GM21717 (cell line): ENCODE measurements around the gene FAM83E.
"Not testable (repeated sequence)": the region's sequence is repeated elsewhere in the genome, so short reads cannot be mapped to it uniquely, and the experiment has no call there.

Experiments
- ATAC-seq: cut with Tn5 transposase; IDR thresholded peaks from one replicate; pipeline ENCODE4 v1.9.1; 2021; ENCODE audit warnings: mild to moderate bottlenecking, moderate library complexity; ENCODE audit not compliant: unreplicated experiment

FAM83E gene

DNA sequence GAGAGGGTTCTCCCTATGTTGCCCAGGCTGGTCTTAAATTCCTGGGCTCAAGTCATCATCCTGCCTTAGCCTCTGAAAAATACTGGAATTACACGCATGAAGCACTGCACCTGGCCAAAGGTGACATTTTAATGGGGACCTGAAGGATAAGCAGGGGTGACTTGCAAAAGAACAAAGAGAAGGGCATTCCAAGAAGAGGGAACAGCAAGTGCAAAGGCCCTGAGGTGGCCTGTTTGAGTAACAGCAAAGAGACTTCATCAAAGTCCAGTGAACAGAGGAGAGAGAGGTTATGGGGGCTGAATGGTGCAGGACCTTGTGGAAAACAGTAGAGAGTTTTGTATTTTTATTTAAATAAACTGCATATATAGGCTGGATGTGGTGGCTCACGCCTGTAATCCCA is 27.0 kb upstream of the FAM83E start:
- ATAC-seq, result no peak

DNA sequence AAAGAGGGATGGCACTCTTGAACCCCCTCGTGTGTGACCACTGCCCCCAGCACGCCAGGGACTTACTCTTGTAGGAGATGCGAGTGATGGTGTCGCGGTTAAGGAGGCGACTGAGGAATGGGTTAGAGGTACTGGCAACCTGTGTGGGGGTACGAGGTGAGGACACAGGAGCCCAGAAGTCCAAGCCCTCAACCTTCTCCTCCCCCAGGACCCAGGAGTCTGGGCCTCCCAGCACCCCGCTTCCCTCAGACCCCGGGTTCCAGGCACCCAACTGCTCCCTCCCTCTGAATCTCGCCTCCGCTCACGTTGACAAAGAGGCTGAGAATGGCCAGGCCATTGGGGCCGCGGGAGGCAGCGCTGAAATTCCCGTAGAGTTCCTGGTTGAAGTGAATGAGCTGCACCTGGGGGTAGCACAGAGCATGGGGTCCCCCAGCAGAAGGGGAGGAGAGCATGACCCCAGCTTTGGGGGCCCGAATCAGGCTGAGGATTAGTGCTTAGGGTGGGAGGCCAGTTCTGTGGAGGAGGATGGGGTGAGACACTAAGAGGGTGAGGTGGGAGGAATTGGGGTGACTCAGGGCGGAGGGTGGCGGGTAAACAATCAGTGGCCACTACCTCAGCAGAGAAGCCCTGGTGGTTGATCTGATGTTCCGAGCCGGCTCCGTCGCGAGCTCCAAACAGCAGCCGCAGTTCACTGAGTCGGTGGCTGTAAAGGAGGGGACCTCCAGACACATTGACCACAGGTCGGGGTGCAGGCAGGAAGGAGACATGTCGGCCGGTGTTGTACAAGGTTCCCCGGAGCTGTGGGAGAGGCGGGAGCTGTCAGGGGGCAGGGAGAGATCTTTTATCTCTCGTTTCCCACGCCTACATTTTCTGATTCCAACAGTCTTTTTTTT is 24.9 kb upstream of the FAM83E start:
- no peak for ATAC-seq

DNA sequence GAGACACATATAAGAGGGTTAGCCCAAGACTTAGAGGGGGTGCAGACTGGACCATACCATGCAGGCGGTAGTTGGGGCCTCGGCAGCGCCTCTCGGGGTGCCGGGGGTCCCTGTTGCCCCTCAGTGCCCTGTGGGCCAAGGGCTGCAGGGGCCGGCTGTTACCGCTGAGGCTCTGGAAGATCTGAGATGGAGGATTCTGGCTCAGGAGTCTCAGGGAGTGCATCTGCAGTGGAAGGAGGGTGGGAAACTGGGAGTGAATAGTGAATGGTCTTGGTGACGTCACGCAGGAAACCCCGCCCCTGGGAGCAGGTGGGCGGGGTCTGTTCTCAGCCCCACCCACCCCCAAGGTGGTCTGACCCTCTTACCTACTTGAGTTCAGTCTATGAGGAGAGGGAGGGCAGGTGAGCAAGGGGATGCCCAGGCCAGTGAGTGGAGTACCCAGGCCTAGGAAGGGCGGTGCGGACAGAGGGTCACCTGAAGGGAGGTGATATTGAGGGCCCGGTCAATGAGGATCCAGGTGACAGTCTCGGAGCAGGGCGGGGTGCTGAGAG is 24.0 kb upstream of the FAM83E start:
- no peak for ATAC-seq

DNA sequence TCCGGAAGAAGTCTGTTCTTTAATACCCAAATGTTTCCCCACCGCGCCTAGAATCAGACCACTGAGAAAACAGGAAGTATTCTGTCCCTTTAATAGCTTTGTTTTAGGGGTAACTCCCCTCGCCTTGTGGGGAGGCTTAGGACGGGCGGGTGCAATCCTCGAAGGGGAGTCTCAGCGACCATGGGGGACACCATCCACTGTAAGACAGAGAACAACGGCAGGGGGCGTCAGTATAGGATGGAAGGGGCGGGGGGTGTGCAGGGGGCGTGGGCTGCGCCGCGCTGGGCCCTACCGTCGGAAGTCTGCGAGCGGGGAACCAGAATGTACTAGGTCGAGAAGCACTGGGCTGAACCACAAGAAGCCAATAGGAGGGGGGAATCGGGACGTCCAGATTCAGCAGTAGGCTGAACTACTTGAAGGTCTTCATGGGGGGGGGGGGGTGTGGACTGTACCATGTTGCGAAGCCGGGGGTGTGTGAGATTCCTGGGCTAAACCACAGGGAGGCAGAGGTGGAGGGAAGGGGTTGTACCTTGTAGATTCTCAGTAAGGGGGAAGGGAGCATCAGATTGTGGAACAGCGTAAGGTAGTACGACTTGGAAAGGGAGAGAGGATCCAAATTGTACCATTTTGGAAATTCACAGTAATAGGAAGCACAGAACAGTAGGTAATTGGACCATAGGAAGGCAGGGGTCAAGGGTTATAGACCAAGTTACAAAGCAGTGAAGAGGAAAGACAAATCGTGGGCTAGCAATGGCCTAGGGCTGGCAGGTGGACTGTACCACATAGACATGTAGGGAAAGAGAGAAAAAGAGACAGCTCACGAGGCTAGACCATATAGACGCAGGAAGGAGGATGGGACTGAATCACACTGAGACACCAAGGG is 23.3 kb upstream of the FAM83E start:
- peak; percentile 5 for ATAC-seq

DNA sequence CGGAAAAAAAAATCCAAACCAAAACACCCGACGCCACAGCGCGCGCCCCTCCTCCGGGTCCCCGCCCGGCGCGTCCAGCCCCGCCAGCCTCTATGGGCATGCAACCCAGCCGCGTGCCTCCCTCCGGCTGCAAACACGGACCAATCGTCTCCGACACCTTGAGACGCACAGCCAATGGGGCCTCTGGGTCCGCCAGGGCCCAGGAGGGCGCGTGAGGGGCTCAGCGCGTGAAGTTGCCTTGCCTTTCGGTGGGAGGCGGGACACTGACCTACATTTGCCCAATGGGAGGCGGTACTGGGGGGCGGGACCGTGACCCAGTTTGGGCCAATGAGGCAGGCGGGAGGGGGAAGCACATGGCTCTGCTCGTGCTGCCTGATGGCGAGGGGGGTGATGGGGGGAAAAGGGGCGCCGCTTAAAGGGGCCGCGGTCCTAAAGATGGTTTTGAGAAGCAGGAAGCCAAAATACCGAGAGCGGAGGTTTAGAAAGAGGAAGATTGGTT is 22.6 kb upstream of the FAM83E start:
- peak; percentile 53 for ATAC-seq

DNA sequence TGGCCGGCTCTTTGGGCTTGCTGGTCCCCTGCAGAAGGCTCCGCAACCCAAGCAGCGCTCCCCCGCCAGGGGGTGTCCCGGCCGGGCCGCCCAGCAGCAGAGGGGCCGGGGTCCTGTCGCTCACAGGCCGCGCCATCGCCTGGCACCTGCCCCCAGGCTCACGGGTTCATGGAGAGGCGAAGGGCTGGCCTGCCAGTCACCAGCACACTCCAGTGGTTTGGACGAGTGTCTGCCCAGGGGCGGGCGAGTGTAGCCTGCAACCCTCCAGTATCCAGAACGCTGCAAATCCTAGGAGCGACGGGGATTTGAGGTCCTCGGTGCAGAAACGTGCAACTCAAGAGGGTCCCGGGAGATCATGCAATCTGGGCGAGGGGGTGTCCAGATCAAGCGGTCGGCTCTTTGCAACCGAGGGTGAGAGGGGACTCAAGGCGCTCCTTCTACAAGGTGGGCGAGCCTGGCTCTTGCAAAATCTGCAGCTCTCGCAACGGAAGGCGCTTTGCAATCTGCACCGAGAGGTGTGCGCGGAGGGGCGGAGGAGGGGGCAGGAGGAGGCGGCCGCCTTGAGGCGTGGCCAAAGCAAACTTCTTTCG is 22.1 kb upstream of the FAM83E start, which contains the start of gene DBP:
TSS of gene DBP (minus strand) at position 521 of the 590 bp plus-strand sequence. CDS start at position 136, 385 bp downstream.
- ATAC-seq, result peak; percentile 0

DNA sequence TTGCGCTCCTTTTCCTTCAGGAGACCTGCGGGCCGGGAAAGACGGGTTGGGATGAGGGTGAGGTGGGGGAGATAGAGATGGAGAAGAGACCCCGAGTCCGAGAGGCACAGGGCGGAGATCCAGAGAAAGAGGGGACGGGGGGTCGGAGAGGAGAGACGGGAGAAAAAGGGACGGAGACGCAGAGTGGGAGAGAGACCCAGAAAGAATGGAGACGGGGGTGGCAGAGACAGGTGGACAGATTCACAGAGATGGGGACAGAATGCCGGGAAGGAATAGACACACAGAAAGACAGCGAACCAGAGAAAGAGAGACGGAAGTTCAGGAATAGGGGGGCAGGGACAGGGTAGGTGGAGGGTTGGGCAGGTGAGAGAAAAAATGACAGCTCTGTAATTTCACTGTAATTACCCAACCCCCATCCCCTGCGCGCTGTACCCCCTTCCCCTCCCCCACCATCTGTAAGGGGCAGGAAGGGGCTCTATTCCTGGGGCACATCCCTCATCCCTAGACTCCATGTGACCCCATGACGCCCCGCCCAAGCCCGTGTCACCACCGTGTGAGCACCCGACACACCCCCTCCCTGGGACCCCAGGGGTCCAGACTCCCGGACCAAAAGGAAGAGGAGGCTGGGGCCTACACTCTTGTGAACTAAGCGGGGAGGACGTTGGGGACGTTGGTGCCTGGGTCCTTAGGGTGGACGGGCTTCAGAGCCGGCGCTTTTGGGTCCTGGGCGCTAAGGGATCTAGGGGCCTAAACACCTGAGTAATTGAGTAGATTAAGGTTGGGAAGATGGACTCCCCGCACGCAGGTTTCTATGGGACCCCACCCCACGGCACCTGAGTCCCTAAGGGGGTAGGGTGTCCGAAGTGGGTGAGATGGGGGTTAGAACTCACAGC is 21.3 kb upstream of the FAM83E start:
- ATAC-seq, result no peak

DNA sequence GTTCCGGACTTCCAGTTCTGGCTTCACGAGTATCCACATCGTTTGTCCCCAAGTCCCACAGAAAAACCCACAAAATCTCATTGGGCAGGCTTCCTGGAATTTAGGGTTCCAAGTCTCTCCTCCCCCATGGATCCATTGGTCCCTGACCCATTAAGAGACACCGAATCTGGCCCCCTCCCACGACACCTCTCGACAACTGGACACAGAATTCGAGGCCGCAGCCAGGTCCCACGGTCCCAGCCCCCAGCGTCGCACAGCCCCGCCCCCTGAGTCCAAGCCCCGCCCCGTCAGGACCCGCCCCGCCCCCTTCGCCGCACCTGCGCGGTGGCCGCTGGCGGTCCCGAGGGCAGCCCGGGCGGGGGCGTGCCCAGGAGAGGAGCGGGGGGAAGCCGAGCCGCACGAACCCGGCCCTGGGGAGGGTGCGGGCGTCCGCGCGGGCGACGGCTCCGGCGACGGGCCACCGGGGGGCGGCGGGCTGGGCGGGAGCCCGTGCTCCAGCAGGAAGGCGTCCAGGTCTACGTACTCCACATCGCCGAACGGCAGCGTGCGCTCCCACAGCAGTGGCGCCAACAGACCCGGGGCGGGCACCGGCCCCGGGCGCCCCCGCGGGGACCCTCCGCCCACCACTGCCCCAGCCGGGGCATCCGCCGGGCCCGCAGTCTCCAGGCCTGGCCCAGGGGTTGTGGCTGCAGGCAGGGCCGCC is 20.5 kb upstream of the FAM83E start:
- ATAC-seq, result no peak

DNA sequence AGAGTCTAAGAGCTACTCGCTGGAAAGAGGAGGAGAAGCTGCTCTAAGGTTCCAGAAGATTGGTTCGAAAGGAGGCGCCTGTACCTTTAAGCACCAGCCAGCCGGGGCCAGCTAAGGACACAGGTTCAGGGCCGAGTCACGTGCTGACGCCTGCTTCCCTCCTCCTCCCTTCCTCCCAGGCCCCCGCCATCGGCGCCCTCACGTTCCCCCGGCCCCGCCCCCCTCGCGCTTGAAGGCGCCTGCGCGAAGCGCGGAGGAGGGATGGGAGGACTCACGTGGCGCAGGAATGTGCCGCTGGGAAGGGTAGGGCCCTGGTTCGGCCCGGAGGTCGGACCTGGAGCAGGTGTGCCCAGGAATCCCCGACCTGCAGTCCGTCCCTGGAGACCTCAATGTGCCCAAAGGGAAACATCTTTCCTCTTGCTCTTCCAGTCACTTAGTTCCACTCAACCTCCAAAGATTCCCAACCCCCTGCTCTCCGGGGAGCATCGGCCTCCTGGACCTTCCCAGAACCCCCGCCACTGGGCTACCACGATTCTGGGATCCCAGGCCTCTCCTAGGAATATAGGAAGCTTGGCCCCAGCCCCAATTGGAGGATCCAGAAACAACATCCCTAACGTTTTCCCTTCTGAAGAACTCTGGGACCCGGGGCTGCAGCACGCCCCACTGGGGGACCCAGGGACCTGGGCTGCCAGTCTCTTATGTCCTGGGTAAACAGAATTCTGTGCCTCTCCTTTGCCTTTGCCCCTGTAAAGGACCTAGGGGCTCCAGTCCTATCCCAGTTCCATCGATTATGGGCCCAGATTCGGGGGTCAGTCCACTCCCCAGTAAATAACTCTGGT is 19.8 kb upstream of the FAM83E start:
- no peak for ATAC-seq

DNA sequence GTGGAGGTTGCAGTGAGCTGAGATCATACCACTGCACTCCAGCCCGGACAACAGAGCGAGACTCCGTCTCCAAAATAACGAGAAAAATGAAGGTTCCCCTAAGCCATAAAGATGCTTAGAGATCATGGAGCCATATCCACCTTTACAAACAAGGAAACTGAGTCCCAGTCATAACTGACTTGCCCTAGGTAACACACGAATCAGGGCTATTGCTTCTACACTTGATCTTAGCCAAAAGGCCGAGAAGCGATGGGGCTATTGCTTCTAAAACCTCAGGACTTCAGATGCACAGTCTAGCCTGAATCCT is 19.1 kb upstream of the FAM83E start:
- ATAC-seq, result no peak

DNA sequence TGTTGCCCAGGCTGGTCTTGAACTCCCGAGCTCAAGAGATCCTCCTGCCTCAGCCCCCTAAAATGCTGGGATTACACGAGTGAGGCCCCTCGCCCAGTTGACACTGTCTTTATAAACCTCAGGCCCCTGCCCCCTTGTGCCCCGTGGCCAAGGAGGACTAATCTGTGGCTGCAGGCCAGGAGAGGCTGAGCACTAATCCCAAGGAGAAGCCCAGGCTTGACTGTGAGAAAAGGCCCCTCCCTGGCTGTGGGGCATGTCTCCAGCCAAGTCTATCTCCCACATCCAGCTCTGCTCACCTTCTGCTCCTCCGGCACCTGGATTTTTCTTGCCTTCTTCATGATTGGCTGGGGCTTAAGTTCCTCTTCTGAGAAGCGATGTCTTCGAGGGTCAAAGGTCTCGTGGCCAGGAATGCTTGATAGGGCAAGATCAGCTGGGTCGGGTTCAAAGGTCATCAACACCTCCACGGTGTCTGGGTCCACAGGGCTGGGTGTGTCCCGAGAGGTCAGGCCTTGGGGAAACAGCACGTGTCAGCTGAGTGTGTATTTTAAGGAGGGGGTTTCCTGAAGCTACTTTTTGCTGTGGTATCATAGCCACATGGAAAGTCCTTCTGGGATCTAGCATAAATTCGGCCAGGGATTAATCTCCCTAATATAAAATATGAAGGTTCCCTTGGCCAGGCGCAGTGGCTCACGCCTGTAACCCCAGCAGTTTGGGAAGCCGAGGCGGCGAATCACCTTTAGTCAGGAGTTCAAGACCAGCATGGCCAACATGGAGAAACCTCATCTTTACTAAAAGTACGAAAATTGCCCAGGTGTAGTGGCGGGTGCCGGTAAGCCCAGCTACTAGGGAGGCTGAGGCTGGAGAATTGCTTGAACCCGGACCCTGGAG is 18.5 kb upstream of the FAM83E start:
- ATAC-seq, result no peak

DNA sequence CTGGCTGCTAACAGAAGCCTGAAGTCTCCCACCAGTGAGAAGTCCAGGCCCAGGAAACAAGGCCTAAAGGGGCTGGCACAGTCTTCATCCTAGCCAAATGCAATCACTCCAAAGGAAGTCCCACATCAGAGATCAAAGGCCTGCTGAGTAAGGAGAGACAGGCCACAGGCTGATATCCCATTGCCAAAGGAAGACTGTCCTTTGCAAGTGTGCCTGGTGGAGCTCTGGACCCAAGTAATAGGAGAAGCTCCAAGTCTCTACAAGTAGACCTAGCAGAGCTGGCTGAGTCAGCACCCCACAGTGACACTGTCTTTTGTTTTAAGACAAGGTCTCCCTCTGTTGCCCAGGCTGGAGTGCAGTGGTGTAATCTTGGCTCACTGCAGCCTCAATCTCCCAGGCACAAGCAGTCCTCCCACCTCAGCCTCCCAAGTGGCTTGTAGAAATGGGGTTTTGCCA is 17.8 kb upstream of the FAM83E start:
- ATAC-seq, result no peak

DNA sequence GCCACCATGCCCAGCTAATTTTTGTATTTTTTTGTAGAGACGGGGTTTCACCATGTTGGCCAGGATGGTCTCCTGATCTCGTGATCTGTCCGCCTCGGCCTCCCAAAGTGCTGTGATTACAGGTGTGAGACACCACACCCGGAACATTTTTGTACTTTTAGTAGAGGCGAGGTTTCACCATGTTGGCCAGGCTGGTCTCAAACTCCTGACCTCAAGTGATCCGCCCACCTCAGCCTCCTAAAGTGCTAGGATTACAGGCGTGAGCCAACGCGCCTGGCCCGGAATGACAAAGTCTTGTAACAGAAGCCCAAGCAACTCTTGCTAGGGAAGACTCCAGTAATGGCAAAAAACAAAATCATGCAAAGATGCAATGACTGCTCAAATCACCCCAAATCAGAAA is 17.4 kb upstream of the FAM83E start:
- ATAC-seq, result not testable (repeated sequence)

DNA sequence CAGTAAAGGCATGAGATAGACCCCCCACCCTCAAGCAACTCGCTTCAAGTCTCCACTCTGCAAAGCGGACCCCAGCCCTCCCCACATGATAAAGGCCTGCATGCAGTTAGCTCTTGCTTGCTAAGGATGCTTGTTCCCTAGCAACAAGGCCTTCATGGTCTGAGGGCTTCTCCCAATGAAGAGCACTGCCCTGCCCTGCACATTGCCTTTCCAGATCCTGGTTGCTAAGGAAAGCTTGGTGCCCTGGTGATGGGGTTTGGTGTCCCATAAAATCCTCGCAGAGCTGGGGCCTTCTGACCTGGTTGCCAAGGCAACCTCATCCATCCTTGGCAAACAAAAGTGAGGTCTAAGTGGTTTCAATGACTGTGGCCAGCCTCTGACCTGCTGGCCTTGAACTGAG is 16.3 kb upstream of the FAM83E start:
- no peak for ATAC-seq

DNA sequence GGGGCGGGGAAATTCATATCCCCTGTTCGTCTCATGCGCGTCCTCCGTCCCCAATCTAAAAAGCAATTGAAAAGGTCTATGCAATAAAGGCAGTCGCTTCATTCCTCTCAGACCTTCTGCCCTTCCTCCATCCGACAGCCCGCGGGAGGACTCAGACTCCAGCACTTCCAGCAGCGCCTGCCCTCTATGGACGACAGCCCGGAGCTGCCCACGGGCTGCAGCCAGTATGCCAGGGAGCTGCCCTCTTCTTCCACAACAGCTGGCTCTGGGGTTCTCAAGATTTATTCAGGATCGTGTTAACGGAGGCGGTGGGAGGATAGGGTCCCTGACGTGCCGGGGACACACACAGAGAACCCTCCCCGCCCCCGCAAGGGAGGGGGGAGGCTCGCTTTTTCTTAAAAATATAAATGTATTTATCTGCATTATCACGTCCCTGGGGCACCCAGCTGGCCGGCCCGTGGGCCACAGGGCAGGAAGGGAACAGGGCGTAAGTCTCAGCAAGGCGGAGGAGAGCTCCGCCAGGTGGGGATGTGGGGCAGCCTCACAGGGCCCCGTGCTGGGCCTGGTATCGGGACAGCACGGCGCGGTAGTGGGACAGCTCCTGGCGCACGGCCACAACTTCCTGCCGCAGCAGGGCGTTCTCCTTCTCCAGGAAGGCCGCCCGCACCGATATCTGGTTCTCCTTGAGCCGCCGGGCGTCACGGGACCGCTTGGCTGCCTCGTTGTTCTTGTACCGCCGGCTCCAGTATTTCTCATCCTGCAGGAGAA is 15.6 kb upstream of the FAM83E start:
- ATAC-seq, result no peak

DNA sequence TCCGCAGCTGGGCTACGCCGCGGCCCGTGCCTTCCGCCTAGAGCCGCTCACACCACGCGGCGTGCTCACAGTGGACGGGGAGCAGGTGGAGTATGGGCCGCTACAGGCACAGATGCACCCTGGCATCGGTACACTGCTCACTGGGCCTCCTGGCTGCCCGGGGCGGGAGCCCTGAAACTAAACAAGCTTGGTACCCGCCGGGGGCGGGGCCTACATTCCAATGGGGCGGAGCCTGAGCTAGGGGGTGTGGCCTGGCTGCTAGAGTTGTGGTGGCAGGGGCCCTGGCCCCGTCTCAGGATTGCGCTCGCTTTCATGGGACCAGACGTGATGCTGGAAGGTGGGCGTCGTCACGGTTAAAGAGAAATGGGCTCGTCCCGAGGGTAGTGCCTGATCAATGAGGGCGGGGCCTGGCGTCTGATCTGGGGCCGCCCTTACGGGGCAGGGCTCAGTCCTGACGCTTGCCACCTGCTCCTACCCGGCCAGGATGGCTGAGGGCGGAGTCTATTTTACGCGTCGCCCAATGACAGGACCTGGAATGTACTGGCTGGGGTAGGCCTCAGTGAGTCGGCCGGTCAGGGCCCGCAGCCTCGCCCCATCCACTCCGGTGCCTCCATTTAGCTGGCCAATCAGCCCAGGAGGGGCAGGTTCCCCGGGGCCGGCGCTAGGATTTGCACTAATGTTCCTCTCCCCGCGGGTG is 14.9 kb upstream of the FAM83E start:
- no peak for ATAC-seq
